Forelimb muscle (tissue), 1 donor: ENCODE results near the gene OR4B1. TPM values are rescaled to one million over a fixed set of nuclear protein-coding genes. Genes with fewer than 3 reads are reported as not detected.
"Not testable (repeated sequence)": the region's sequence is repeated elsewhere in the genome, so short reads cannot be mapped to it uniquely, and the experiment has no call there.

Source experiments
- DNase-seq: peaks from one replicate; pipeline ENCODE4 v3.0.0-alpha.2; 2013; ENCODE audit warnings: low read depth
- polyA plus RNA-seq: library from polyadenylated mRNA; unstranded; fragments of 120-200 nt; gene quantifications from one replicate; pipeline ENCODE4 v1.2.1, GENCODE V29; 2013; ENCODE audit not compliant: insufficient read length

The OR4B1 gene, protein sequence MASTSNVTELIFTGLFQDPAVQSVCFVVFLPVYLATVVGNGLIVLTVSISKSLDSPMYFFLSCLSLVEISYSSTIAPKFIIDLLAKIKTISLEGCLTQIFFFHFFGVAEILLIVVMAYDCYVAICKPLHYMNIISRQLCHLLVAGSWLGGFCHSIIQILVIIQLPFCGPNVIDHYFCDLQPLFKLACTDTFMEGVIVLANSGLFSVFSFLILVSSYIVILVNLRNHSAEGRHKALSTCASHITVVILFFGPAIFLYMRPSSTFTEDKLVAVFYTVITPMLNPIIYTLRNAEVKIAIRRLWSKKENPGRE
- polyA plus RNA-seq = not detected

- DNase-seq = no peak
Measured at GRCh38 chr11:48216510-48216909, at the start of gene OR4B1. TSS of gene OR4B1 (plus strand) at chr11:48216810. CDS start at chr11:48216810, 0 bp downstream.

DNA sequence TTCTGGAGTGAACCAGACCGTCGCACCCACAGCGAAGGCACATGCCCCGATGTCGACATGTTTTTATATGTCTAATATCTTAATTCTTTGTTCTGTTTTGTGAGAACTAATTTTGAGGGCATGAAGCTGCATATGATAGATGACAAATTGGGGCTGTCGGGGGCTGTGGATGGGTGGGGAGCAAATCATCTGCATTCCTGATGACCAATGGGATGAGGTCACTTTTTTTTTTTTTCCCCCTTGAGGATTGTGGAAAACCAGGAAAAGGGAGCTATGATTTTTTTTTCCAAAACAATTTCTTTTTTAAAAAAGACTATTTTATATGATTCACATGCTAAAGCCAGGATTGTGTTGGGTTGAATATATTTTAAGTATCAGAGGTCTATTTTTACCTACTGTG is 49.2 kb upstream of the OR4B1 start:
- no peak for DNase-seq

DNA sequence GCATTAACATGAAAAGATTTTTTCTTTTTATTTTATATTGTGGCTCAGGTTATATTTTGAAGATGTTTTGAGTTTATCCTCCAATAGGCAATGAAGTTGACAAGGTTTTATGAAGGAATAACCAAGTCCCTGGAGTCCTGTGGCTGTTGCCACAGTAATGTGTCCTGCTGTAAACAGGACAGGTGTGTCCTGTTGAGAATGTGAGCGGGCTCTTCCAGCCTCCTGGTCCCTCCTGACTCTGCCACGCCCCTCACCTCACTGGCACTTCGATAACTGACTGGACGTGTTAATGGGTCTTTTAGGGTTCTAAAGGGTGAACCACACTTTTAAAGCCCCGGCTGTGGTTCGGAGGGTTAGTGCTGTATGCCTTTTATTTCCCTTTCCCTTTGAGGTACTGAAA is 47.8 kb upstream of the OR4B1 start:
- no peak for DNase-seq

DNA sequence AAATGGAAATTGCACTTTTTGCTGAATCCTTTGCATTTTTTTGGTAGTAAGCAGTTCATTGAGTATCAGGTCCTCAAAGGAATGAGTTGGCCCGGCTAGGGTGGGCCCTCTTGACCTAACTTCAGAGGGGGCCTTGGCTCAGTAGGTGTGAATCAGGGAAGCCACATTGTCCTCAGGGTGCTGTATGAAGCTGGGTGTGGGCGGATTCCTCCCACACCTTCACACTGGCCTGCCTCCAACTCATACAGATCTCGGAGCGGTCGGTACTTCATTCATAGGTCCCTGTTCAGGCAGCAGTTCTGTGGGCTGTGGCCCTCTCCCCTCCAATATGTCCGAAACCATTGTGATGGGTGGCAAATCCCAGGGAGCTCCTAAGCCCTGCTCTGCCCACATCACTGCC is 47.4 kb upstream of the OR4B1 start:
- no peak for DNase-seq

DNA sequence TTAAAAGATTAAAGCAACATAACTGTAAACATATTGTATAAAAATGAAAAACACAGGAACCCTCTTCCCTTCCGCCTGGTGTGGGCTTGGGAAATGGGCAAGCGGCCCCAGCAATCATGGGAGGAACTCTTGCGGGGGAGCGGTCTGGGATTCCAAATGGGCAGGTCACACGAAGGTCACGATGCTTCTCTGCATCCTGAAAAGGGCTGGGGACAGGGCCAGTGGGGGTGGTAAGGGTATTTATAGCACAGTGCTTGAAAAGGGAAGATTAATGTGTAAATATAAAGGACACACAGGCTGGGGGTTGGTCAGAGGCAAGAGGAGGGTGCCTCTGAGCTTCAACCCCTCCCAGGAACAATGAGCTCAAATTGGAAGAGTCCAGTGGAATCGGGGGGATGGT is 46.9 kb upstream of the OR4B1 start:
- no peak for DNase-seq

GRCh38 chr11:48170241-48171233 is 46.1 kb upstream of the OR4B1 start:
- no peak for DNase-seq

GRCh38 chr11:48172818-48173609 is 43.6 kb upstream of the OR4B1 start:
- no peak for DNase-seq

GRCh38 chr11:48177661-48178060 is 38.9 kb upstream of the OR4B1 start:
- DNase-seq = no peak

DNA sequence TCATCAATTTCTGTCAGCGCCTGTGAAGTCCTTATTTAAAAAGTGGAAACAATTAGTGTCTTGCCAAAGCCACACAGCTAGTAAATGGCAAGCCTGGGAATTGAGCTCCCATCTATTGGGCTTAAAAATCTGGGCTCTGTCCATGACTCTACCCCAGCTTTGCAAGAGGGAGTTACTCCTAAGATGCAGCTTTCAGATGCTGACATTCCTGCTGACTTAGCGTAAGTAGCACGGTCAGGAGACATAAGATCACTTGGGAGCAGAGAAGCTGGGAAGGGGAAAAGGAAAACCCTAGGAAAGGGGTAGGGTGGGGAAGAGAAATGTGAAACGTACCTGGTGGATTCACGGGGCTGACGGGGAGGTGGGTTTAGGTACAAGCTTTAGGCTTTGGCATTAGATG is 36.0 kb upstream of the OR4B1 start:
- no peak for DNase-seq

- no peak for DNase-seq
Measured at GRCh38 chr11:48182860-48183526, 33.6 kb upstream of the OR4B1 start.

DNA sequence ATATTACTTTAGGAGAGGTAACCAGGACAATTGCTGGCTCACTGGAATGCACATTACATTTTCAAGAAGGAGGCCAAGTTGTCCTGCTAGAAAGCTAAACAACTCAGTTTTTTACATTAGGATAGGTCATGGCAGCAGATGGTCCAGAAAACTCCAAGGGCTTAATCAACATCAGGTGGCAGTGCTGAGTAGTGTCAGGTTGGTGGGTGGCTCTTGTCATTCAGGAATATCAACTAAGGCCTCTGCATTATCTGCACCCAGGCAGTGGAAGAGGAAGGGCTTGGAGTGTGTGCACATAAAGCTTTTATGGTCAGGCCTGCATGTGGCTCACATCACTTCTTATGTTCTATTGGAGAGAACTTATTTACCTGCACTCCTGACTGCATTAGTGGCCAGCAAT is 32.2 kb upstream of the OR4B1 start:
- no peak for DNase-seq

DNA sequence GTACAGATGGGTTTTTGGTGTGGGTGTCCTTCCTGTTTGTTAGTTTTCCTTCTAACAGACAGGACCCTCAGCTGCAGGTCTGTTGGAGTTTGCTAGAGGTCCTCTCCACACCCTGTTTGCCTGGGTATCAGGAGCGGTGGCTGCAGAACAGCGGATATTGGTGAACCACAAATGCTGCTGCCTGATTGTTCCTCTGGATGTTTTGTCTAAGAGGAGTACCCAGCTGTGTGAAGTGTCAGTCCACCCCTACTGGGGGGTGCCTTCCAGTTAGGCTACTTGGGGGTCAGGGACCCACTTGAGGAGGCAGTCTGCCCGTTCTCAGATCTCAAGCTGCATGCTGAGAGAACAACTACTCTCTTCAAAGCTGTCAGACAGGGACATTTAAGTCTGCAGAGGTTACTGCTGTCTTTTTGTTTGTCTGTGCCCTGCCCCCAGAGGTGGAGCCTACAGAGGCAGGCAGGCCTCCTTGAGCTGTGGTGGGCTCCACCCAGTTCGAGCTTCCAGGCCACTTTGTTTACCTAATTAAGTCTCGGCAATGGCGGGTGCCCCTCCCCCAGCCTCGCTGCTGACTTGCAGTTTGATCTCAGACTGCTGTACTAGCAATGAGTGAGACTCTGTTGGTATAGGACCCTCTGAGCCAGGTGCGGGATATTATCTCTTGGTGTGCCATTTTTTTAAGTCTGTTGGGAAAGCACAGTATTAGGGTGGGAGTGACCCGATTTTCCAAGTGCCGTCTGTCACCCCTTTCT is 25.5 kb upstream of the OR4B1 start:
- DNase-seq = not testable (repeated sequence)

GRCh38 chr11:48193876-48194275 is 22.7 kb upstream of the OR4B1 start:
- no peak for DNase-seq

DNA sequence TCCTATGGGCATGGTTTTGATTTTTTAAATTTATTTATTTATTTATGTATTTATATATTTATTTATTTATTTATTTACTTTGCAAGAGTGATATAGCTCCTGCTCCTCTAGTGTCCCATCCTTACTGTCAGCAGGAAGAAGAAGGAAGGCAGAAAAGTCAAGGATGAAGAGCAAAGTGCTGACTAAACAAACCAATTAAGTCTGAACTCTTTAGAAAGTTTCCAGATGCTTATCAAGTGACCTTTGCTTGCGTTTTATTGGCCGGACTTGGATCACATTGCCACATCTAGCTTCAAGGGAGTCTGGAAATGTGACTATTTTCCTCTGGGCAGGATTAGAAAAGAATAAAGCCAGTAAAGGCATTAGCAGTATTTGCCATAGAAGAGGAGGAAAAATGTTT is 8.7 kb upstream of the OR4B1 start:
- no peak for DNase-seq

- DNase-seq = no peak
Measured at GRCh38 chr11:48210052-48210451, 6.6 kb upstream of the OR4B1 start.

DNA sequence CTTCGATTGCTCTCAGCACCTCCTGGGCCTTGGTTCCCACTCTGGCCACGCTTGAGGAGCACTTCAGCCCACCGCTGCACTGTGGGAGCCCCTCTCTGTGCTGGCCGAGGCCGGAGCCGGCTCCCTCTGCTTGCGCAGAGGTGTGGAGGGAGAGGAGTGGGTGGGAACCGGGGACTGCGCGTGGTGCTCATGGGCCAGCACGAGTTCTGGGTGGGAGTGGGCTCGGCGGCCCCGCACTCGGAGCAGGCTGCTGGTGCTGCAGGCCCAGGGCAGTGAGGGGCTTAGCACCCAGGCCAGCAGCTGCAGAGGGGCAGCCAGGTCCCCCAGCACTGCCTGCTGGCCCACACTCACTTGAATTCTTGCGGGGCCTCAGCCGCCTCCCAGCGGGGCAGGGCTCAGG is 12.2 kb downstream of the OR4B1 start:
- no peak for DNase-seq

DNA sequence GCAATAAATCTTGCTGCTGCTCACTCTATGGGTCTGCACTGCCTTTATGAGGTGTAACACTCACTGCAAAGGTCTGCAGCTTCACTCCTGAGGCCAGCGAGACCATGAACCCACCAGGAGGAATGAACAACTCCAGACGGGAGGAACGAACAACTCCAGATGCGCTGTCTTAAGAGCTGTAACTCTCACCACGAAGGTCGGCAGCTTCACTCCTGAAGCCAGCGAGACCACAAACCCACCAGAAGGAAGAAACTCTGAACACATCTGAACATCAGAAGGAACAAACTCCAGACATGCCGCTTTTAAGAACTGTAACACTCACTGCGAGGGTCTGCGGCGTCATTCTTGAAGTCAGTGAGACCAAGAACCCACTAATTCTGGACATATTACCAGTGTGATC is 13.4 kb downstream of the OR4B1 start:
- DNase-seq = not testable (repeated sequence)

DNA sequence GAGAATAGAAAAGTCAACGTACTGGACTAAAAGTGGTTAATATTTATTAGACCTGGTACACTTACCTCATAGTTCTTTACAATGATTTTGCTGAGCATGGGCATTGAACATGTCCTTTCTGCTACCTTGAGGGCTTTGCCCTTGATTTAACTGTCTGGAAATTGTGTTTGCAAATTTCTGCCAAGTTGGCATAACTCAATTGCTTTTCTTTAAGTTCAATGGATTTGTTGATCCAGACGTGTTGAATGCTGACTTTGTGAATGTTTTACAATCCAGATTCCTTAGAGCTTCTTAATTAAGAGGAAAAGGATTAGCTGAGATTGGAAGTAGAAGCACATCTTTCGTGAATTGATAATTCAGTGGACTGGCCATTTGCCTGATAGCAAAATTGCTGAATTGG is 21.1 kb downstream of the OR4B1 start:
- no peak for DNase-seq

GRCh38 chr11:48242501-48242900 is 25.9 kb downstream of the OR4B1 start:
- no peak for DNase-seq

DNA sequence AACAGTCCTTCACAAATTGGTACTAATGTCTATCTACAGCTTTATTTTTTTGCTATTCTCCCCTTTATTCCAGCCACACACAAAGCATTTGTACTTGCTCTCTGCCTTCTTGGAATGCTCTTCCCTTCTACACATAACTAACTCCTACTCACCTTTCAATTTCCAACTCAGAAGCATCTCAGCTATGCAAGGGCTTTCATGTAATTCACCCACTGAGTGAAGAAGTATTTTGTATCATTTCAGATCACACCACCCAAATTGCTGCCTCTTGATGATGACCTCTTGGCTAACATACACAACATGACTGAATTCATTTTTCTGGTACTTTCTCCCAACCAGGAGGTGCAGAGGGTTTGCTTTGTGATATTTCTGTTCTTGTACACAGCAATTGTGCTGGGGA is 28.2 kb downstream of the OR4B1 start, which contains the start of gene OR4X2:
OR4X2 (plus strand) TSS at position 301 of the 400 bp plus-strand sequence; CDS start at position 301, 0 bp downstream.
- no peak for DNase-seq

GRCh38 chr11:48248902-48249301 is 32.3 kb downstream of the OR4B1 start:
- no peak for DNase-seq
